ENCODE results near the gene WDR44. TPM values are rescaled to one million over a fixed set of nuclear protein-coding genes. Genes with fewer than 3 reads are reported as not detected.

Gene WDR44
- total RNA-seq, 1 donor: 21.0 TPM

DNA sequence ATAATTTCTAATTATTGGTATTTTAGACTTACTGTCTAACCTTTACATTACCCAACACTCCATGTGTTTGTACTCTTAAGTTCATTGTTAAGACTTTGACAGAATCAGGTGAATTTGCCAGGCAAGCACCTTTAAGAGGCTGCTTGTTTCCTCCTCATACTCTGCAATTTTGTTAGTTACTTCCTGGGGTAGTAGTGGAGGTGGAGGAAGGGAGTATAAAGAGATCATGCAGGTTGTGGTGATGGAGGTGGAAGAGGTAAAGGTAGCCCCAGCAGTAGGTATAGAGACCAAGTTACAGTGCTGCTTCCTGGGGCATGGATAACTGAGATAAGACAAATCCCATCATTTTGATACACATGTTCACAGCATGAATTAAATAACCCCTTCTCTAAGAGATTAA, 6.7 kb downstream of the WDR44 start:
- H4K20me1 ChIP-seq (ENCODE audit: insufficient read depth, low read length): peaks cover 31% of the 10 kb centered on the region
- peaks cover 18% of the 10 kb centered on the region for H3K4me1 ChIP-seq (ENCODE audit: insufficient read depth, low read length)

DNA sequence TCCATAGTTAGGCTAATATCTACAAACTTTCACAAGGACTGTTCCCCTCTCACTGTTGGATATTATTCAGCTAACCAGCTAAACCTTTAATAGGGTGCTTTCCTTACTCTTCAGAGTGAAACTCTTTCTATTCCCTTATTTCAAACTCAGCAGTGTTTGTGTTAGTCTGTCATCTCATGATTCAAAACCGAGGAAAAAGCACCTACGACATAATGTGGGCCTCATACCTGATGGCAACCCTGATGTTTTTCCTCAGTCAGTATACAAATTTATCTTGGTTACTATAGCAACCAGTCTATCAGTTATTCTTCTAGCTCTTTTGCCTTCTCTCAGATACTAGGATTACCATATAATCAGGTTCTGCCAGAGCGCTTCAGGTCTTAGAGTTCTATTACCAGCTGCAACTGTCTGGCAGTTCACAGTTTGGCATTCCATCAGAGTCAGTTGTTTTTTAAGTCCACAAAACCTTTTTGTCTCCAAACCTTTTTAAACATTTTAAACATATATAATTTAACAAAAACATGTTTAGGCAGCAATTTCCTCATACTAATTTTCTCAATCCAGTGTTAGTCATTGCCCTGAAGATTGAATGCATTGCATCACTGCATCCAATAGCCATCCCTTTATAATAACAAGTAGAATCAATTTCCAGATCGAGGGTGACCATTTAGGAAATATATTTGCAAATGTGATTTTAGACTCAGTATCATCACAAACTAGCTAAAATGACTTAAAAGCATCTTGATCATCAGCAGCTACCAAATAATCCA, 7.4 kb downstream of the WDR44 start:
- peaks cover 26% of the 10 kb centered on the region for H4K20me1 ChIP-seq (ENCODE audit: insufficient read depth, low read length)
- TF ChIP-seq, protein P1, sequence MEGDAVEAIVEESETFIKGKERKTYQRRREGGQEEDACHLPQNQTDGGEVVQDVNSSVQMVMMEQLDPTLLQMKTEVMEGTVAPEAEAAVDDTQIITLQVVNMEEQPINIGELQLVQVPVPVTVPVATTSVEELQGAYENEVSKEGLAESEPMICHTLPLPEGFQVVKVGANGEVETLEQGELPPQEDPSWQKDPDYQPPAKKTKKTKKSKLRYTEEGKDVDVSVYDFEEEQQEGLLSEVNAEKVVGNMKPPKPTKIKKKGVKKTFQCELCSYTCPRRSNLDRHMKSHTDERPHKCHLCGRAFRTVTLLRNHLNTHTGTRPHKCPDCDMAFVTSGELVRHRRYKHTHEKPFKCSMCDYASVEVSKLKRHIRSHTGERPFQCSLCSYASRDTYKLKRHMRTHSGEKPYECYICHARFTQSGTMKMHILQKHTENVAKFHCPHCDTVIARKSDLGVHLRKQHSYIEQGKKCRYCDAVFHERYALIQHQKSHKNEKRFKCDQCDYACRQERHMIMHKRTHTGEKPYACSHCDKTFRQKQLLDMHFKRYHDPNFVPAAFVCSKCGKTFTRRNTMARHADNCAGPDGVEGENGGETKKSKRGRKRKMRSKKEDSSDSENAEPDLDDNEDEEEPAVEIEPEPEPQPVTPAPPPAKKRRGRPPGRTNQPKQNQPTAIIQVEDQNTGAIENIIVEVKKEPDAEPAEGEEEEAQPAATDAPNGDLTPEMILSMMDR (IDR thresholded peaks at IDR 0.05; ENCODE audit: extremely low read depth, low read depth, low read length): no peak
- peaks cover 80% of the 10 kb centered on the region for H3K79me2 ChIP-seq (ENCODE audit: insufficient read depth, low read length)
- no peak overlapping the region for H3K27ac ChIP-seq (ENCODE audit: low read depth, low read length)
- no peak for DNase-seq (ENCODE audit: insufficient read length, low spot score, missing footprints)
- peaks cover 18% of the 10 kb centered on the region for H3K4me1 ChIP-seq (ENCODE audit: insufficient read depth, low read length)
- no peaks in the 10 kb centered on the region for H3K36me3 ChIP-seq (ENCODE audit: insufficient read depth, low read length)
- no peak overlapping the region for H3K4me3 ChIP-seq (ENCODE audit: insufficient read depth, low read length)
- no peak overlapping the region for H2AFZ ChIP-seq (ENCODE audit: low read length)
- no peak overlapping the region for H3K4me2 ChIP-seq (ENCODE audit: insufficient read depth, low read length)
- no peaks in the 10 kb centered on the region for H3K27me3 ChIP-seq (ENCODE audit: insufficient read depth, low read length)
- no peaks in the 10 kb centered on the region for H3K9me3 ChIP-seq (ENCODE audit: low read depth, low read length)

More for the DNA sequence above, 6.7 kb downstream of the WDR44 start:
- Histone ChIP-seq H3K27me3 (ENCODE audit: insufficient read depth, low read length) (no peaks in the 10 kb centered on the region), H3K9me3 (ENCODE audit: low read depth, low read length) (no peaks in the 10 kb centered on the region), H3K27ac (ENCODE audit: low read depth, low read length) (no peak overlapping the region), H3K4me3 (ENCODE audit: insufficient read depth, low read length) (no peak overlapping the region), H3K36me3 (ENCODE audit: insufficient read depth, low read length) (no peaks in the 10 kb centered on the region), H3K79me2 (ENCODE audit: insufficient read depth, low read length) (peaks cover 83% of the 10 kb centered on the region), H3K4me2 (ENCODE audit: insufficient read depth, low read length) (no peak overlapping the region), H2AFZ (ENCODE audit: low read length) (no peak overlapping the region)
- TF ChIP-seq, protein P1 (IDR thresholded peaks at IDR 0.05; ENCODE audit: extremely low read depth, low read depth, low read length): no peak
- no peak for DNase-seq (ENCODE audit: insufficient read length, low spot score, missing footprints)

DNA sequence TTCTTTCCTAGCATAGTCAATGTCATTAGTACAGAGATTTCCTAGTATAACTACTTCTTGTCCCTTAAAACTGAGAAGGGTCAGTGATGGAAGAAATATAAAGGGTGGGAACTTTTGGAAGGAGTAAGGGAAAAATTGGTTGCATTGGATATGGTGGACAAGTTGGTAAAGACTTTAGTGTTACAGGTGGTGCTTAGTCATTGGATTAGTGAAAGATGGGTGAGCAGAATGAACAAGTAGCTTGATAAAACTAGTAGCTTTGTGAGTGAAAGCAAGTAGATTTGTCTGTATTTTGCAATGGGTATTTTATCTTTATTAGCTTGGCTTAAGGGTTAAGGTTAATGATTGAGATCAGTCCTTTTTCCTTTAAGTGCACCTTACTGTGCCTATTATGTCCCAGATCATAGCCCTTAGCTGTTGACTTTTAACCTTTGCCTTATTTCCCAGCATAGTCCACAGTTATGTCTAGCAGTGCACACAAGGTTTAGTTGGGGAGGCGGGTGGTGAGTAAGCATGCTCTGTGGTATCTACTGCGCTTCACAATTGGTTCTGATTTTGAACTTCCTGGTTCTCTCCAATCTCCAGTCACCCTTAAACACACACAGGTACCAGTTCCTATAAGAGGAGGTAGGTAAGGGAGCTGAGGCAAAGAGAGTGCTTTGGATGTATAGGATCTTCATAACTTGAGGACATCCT, 9.5 kb downstream of the WDR44 start:
- Histone ChIP-seq H3K4me1 (ENCODE audit: insufficient read depth, low read length) (peaks cover 7% of the 10 kb centered on the region), H4K20me1 (ENCODE audit: insufficient read depth, low read length) (peaks cover 25% of the 10 kb centered on the region), H3K36me3 (ENCODE audit: insufficient read depth, low read length) (no peaks in the 10 kb centered on the region), H2AFZ (ENCODE audit: low read length) (no peak overlapping the region), H3K79me2 (ENCODE audit: insufficient read depth, low read length) (peaks cover 79% of the 10 kb centered on the region), H3K27ac (ENCODE audit: low read depth, low read length) (no peak overlapping the region), H3K9me3 (ENCODE audit: low read depth, low read length) (no peaks in the 10 kb centered on the region), H3K27me3 (ENCODE audit: insufficient read depth, low read length) (no peaks in the 10 kb centered on the region), H3K4me2 (ENCODE audit: insufficient read depth, low read length) (no peak overlapping the region), H3K4me3 (ENCODE audit: insufficient read depth, low read length) (no peak overlapping the region)
- TF ChIP-seq, protein P1 (IDR thresholded peaks at IDR 0.05; ENCODE audit: extremely low read depth, low read depth, low read length): no peak
- no peak for DNase-seq (ENCODE audit: insufficient read length, low spot score, missing footprints)

DNA sequence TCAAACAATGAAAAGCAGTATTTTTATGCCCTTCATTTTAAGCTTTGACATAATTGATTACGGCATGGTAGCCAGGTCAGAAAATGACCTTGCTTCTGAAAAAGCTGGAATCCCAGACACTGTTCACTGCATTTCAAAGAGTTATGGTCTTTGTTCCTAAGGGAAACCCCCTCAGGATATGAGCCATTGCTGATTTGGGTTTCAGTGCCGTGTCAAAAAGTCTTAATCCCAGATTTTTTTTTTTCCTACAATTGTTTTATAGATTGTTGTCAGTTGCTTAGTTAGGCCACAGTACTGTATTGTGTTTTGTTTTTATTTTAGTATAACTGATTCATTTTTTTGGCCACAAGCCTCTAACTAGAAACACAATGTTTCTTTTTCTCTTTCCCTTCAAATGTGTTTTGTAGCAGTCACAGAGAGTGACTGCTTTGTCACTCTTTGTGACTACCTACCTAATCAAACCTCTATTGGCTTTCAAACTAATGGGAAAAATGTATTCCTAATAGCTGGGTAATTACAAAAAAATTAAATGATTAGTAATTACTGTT, 10.3 kb downstream of the WDR44 start:
- Histone ChIP-seq H2AFZ (ENCODE audit: low read length) (no peak overlapping the region), H3K4me2 (ENCODE audit: insufficient read depth, low read length) (no peak overlapping the region), H4K20me1 (ENCODE audit: insufficient read depth, low read length) (peaks cover 18% of the 10 kb centered on the region), H3K4me1 (ENCODE audit: insufficient read depth, low read length) (peaks cover 10% of the 10 kb centered on the region), H3K79me2 (ENCODE audit: insufficient read depth, low read length) (peaks cover 79% of the 10 kb centered on the region), H3K4me3 (ENCODE audit: insufficient read depth, low read length) (no peak overlapping the region), H3K9me3 (ENCODE audit: low read depth, low read length) (no peaks in the 10 kb centered on the region), H3K27ac (ENCODE audit: low read depth, low read length) (no peak overlapping the region), H3K36me3 (ENCODE audit: insufficient read depth, low read length) (no peaks in the 10 kb centered on the region), H3K27me3 (ENCODE audit: insufficient read depth, low read length) (no peaks in the 10 kb centered on the region)
- DNase-seq (ENCODE audit: insufficient read length, low spot score, missing footprints): no peak
- TF ChIP-seq, protein P1 (IDR thresholded peaks at IDR 0.05; ENCODE audit: extremely low read depth, low read depth, low read length): no peak
